SK-N-SH treated with all-trans-retinoic acid at 6 μM for 48 hours (cell line): ENCODE measurements around the gene FNIP1.

Experiments used
- ATAC-seq: fragments of 200-7000 bp; cut with Tn5 transposase; 3 replicates; pipeline ENCODE4 v1.9.1; 2020; ENCODE audit warnings: mild to moderate bottlenecking, moderate library complexity
- ARNTL ChIP-seq: fragments of 450-650 bp; formaldehyde crosslinking; IDR thresholded peaks from 2 replicates; pipeline ENCODE4 v1.5.0; 2020; ENCODE audit warnings: low read depth, mild to moderate bottlenecking, moderate library complexity, borderline replicate concordance
- BACH2 ChIP-seq: fragments of 250-450 bp; sonication (Bioruptor Pico); IDR thresholded peaks from 2 replicates; pipeline ENCODE4 v1.9.0; 2021; ENCODE audit warnings: mild to moderate bottlenecking, borderline replicate concordance
- CSDC2 ChIP-seq: fragments of 250-450 bp; sonication (Bioruptor Pico); IDR thresholded peaks from 2 replicates; pipeline ENCODE4 v1.5.0; 2020; ENCODE audit warnings: mild to moderate bottlenecking, moderate library complexity
- ESRRG ChIP-seq: fragments of 250-450 bp; sonication (Bioruptor Pico); IDR thresholded peaks from 2 replicates; pipeline ENCODE4 v1.6.1; 2021; ENCODE audit warnings: mild to moderate bottlenecking
- GLIS3 ChIP-seq: fragments of 250-450 bp; sonication (Bioruptor Pico); IDR thresholded peaks from 2 replicates; pipeline ENCODE4 v1.5.0; 2020; ENCODE audit warnings: mild to moderate bottlenecking, moderate library complexity
- OSR1 ChIP-seq: fragments of 250-450 bp; sonication (Bioruptor Pico); IDR thresholded peaks from 2 replicates; pipeline ENCODE4 v1.8.0; 2022; ENCODE audit warnings: moderate library complexity, mild to moderate bottlenecking, inconsistent platforms
- PPARA ChIP-seq: fragments of 250-450 bp; sonication (Bioruptor Pico); IDR thresholded peaks from 2 replicates; pipeline ENCODE4 v1.5.0; 2020; ENCODE audit warnings: mild to moderate bottlenecking, borderline replicate concordance
- RARB ChIP-seq: fragments of 250-450 bp; sonication (Bioruptor Pico); IDR thresholded peaks from 2 replicates; pipeline ENCODE4 v1.8.0; 2021; ENCODE audit warnings: mild to moderate bottlenecking, moderate library complexity
- SNAI2 ChIP-seq: fragments of 250-450 bp; sonication (Bioruptor Pico); IDR thresholded peaks from 2 replicates; pipeline ENCODE4 v1.5.0; 2020; ENCODE audit warnings: mild to moderate bottlenecking, moderate library complexity
- TCF4 ChIP-seq: fragments of 250-450 bp; sonication (Bioruptor Pico); IDR thresholded peaks from 2 replicates; pipeline ENCODE4 v1.8.0; 2021; ENCODE audit warnings: mild to moderate bottlenecking, moderate library complexity, borderline replicate concordance
- TOX ChIP-seq: fragments of 250-450 bp; sonication (Bioruptor Pico); IDR thresholded peaks from 2 replicates; pipeline ENCODE4 v1.8.0; 2021; ENCODE audit warnings: mild to moderate bottlenecking, moderate library complexity, borderline replicate concordance
- TSHZ2 ChIP-seq: fragments of 250-450 bp; sonication (Bioruptor Pico); IDR thresholded peaks from 2 replicates; pipeline ENCODE4 v1.5.0; 2020; ENCODE audit warnings: mild to moderate bottlenecking, moderate library complexity
- ZFP3 ChIP-seq: fragments of 250-450 bp; sonication (Bioruptor Pico); IDR thresholded peaks from 2 replicates; pipeline ENCODE4 v1.5.0; 2020; ENCODE audit warnings: mild to moderate bottlenecking, moderate library complexity
- ZFP30 ChIP-seq: fragments of 450-650 bp; formaldehyde crosslinking; IDR thresholded peaks from 2 replicates; pipeline ENCODE4 v1.5.0; 2022; ENCODE audit warnings: mild to moderate bottlenecking, moderate library complexity
- ZNF565 ChIP-seq: fragments of 450-650 bp; formaldehyde crosslinking; conservative IDR thresholded peaks from 2 replicates; pipeline ENCODE4 v1.5.0; 2020; ENCODE audit warnings: low read depth, mild to moderate bottlenecking, moderate library complexity
- ZNF70 ChIP-seq: fragments of 450-650 bp; formaldehyde crosslinking; IDR thresholded peaks from 2 replicates; pipeline ENCODE4 v1.5.0; 2020; ENCODE audit warnings: mild to moderate bottlenecking, moderate library complexity
- ZNF8 ChIP-seq: fragments of 450-650 bp; formaldehyde crosslinking; IDR thresholded peaks from 2 replicates; pipeline ENCODE4 v1.5.0; 2020; ENCODE audit warnings: mild to moderate bottlenecking, moderate library complexity
- TF ChIP-seq, protein P1 (sequence below): fragments of 250-450 bp; sonication (Bioruptor Pico); IDR thresholded peaks from 2 replicates; pipeline ENCODE4 v1.8.0; 2020; ENCODE audit warnings: mild to moderate bottlenecking, moderate library complexity, borderline replicate concordance
- TF ChIP-seq, protein P2 (sequence below): fragments of 250-450 bp; sonication (Bioruptor Pico); IDR thresholded peaks from 2 replicates; pipeline ENCODE4 v1.5.1; 2021; ENCODE audit warnings: mild to moderate bottlenecking, moderate library complexity
- TF ChIP-seq, protein P3 (sequence below): fragments of 250-450 bp; sonication (Bioruptor Pico); IDR thresholded peaks from 2 replicates; pipeline ENCODE4 v1.5.1; 2020; ENCODE audit warnings: low read depth, mild to moderate bottlenecking, moderate library complexity
- TF ChIP-seq, protein P4 (sequence below): fragments of 250-450 bp; sonication (Bioruptor Pico); IDR thresholded peaks from 2 replicates; pipeline ENCODE4 v1.8.0; 2021; ENCODE audit warnings: low read depth, mild to moderate bottlenecking, moderate library complexity, borderline replicate concordance

FNIP1 gene

DNA sequence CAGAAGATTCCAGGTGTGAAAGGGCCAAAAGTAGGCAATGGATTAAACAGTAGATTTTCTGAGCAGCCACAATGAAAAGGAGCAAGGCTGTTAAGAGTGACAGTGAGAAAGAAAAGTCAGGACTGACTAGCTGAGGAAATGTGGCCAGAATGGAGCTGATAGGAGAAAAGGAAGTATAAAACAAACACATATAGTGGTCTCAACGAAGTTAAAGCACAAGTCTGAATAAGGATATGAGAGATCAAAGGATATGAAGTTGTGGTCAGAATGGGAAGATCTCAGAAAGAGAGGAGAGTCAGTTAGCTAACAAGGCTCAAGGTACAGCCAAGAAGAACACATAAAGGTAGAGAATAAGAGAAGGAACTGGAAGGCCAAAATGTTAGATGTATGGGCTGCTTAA lies 39.9 kb downstream of the FNIP1 start:
- no peak for ATAC-seq
- TF ChIP-seq ESRRG (CRISPR knock-in tag) (no peak), TCF4 (CRISPR knock-in tag) (no peak), ZNF70 (no peak), BACH2 (CRISPR knock-in tag) (no peak), ARNTL (CRISPR knock-in tag) (no peak)

DNA sequence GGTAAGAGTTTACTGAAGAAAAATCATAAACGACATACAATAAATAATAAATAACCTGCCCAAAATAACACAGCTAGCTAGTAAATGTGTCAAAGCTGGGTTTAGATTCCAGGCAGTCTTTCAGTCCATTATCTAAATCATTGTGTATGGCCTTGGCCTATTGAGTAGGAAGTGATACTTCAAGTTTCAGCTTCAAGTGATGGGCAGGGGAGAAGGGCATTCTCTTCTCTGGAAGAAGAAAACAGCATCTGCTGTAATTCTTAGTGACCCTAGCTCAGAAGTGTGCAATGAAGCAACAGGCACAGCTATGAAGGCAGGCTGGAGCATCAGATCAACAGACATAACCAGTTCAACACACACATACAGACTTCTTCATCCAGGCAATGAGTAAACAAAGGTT lies 42.5 kb downstream of the FNIP1 start:
- TF ChIP-seq ZNF8 (CRISPR knock-in tag): no peak
- TF ChIP-seq ZNF70: no peak
- no peak for TF ChIP-seq GLIS3 (CRISPR knock-in tag)
- TF ChIP-seq ZNF565 (CRISPR knock-in tag): no peak
- no peak for TF ChIP-seq RARB (CRISPR knock-in tag)
- TF ChIP-seq, protein P1, sequence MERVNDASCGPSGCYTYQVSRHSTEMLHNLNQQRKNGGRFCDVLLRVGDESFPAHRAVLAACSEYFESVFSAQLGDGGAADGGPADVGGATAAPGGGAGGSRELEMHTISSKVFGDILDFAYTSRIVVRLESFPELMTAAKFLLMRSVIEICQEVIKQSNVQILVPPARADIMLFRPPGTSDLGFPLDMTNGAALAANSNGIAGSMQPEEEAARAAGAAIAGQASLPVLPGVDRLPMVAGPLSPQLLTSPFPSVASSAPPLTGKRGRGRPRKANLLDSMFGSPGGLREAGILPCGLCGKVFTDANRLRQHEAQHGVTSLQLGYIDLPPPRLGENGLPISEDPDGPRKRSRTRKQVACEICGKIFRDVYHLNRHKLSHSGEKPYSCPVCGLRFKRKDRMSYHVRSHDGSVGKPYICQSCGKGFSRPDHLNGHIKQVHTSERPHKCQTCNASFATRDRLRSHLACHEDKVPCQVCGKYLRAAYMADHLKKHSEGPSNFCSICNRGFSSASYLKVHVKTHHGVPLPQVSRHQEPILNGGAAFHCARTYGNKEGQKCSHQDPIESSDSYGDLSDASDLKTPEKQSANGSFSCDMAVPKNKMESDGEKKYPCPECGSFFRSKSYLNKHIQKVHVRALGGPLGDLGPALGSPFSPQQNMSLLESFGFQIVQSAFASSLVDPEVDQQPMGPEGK (CRISPR knock-in tag): no peak
- no peak for TF ChIP-seq TSHZ2 (CRISPR knock-in tag)
- no peak for TF ChIP-seq BACH2 (CRISPR knock-in tag)
- TF ChIP-seq ARNTL (CRISPR knock-in tag): no peak
- TF ChIP-seq TOX (CRISPR knock-in tag): no peak
- TF ChIP-seq, protein P2, sequence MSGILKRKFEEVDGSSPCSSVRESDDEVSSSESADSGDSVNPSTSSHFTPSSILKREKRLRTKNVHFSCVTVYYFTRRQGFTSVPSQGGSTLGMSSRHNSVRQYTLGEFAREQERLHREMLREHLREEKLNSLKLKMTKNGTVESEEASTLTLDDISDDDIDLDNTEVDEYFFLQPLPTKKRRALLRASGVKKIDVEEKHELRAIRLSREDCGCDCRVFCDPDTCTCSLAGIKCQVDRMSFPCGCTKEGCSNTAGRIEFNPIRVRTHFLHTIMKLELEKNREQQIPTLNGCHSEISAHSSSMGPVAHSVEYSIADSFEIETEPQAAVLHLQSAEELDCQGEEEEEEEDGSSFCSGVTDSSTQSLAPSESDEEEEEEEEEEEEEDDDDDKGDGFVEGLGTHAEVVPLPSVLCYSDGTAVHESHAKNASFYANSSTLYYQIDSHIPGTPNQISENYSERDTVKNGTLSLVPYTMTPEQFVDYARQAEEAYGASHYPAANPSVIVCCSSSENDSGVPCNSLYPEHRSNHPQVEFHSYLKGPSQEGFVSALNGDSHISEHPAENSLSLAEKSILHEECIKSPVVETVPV (CRISPR knock-in tag): no peak
- TF ChIP-seq SNAI2 (CRISPR knock-in tag): no peak
- no peak for TF ChIP-seq ZFP3 (CRISPR knock-in tag)
- TF ChIP-seq TCF4 (CRISPR knock-in tag): no peak
- no peak for TF ChIP-seq OSR1 (CRISPR knock-in tag)
- TF ChIP-seq, protein P3, sequence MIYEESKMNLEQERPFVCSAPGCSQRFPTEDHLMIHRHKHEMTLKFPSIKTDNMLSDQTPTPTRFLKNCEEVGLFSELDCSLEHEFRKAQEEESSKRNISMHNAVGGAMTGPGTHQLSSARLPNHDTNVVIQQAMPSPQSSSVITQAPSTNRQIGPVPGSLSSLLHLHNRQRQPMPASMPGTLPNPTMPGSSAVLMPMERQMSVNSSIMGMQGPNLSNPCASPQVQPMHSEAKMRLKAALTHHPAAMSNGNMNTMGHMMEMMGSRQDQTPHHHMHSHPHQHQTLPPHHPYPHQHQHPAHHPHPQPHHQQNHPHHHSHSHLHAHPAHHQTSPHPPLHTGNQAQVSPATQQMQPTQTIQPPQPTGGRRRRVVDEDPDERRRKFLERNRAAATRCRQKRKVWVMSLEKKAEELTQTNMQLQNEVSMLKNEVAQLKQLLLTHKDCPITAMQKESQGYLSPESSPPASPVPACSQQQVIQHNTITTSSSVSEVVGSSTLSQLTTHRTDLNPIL (CRISPR knock-in tag): no peak
- TF ChIP-seq, protein P4, sequence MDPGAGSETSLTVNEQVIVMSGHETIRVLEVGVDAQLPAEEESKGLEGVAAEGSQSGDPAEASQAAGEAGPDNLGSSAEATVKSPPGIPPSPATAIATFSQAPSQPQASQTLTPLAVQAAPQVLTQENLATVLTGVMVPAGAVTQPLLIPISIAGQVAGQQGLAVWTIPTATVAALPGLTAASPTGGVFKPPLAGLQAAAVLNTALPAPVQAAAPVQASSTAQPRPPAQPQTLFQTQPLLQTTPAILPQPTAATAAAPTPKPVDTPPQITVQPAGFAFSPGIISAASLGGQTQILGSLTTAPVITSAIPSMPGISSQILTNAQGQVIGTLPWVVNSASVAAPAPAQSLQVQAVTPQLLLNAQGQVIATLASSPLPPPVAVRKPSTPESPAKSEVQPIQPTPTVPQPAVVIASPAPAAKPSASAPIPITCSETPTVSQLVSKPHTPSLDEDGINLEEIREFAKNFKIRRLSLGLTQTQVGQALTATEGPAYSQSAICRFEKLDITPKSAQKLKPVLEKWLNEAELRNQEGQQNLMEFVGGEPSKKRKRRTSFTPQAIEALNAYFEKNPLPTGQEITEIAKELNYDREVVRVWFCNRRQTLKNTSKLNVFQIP (CRISPR knock-in tag): no peak
- TF ChIP-seq CSDC2 (CRISPR knock-in tag): no peak
- TF ChIP-seq PPARA: no peak
- no peak for ATAC-seq

GRCh38 chr5:131751506-131751905 lies 45.3 kb downstream of the FNIP1 start:
- no peak for ATAC-seq
- TF ChIP-seq SNAI2 (CRISPR knock-in tag): no peak
- no peak for TF ChIP-seq BACH2 (CRISPR knock-in tag)
- no peak for TF ChIP-seq PPARA
- TF ChIP-seq ZNF70: no peak
- TF ChIP-seq ESRRG (CRISPR knock-in tag): no peak
- TF ChIP-seq, protein P1 (CRISPR knock-in tag): no peak
- no peak for TF ChIP-seq ZFP30 (CRISPR knock-in tag)
- TF ChIP-seq OSR1 (CRISPR knock-in tag): no peak
- TF ChIP-seq, protein P3 (CRISPR knock-in tag): no peak
